ENCODE measurements around the gene MDH1B. TPM values are rescaled to one million over a fixed set of nuclear protein-coding genes. Genes with fewer than 3 reads are reported as not detected.

The MDH1B gene
- total RNA-seq, 1 donor from 2014 or later: not detected

DNA sequence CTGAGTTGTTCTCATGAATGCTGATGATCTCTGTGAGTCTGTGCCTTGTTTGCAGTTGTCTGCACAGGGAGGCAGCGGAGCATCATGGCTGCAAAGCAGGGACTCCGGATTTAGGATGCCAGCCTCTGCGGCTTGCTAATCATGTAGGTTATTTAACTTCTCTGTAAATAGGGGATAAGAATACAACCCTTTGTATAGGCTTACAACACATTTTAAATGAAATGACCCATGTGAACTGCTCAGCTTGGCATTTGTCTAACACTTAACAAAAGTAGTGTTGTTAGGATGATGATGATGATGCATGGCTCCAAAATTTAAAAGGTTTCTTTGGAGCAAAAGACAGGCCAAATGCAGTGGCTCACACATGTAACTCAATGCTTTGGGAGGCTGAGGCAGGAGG lies 66.3 kb downstream of the MDH1B start:
- DNase-seq (ENCODE audit: low read depth in 2 of 2): no peak

DNA sequence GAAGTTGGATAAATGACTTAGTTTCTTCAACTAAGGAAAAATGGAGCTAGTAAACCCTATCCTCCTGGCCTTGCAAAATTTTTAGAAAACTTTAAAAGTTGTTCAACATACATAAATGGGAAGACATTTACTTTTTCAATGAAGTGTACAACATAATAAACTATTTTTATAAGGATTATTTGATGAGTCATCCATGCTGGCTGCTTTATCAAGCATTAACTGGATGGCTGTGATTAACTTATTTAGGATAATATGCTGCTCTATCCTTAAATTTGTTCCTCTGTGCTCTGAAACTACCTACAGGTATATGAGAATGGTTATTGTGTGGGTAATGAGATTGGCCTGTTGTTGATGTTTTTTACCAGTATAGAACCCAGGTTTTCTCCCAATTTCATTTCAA lies 68.2 kb downstream of the MDH1B start:
- no peak for DNase-seq (ENCODE audit: low read depth in 2 of 2)

DNA sequence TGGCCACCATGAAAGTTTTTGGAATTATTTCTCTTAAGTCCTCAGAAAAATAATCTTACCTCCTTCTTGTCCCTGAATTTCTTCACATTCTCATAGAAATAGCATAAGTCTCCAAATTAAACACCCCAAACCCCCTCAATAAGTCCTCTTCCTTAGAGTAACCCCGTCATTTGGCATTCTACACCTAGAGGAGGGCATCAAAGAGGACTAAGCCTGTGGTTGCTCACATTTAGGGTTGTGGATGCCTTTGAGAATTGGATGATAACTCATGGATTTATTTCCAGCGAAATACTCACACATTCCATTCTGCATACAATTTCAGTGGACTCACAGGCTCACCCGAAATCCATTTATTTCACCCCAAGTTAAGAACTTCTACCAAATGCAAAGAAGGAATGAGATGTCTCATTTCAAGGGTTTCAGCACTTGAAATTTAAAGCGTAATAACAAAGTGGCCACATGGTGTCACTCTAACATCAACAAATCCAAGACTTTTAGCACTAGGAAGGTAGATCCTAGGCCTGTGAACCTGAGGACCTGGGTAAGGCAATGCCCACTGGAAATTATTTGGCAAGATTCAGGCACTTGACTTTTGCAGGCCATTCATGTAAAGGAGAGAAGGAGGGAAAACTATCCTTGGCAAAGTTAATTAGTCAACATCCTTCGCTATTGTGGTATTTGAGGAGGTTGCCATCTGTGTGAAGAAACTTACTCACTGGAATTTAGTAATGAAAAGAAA lies 71.6 kb downstream of the MDH1B start:
- DNase-seq (ENCODE audit: low read depth in 2 of 2): peak; percentile 67 to 74

- DNase-seq (ENCODE audit: low read depth in 2 of 2): no peak
Observed at GRCh38 chr2:206692971-206693370, 72.2 kb downstream of the MDH1B start.

GRCh38 chr2:206688990-206689389 lies 76.1 kb downstream of the MDH1B start:
- no peak for DNase-seq (ENCODE audit: low read depth in 2 of 2)

DNA sequence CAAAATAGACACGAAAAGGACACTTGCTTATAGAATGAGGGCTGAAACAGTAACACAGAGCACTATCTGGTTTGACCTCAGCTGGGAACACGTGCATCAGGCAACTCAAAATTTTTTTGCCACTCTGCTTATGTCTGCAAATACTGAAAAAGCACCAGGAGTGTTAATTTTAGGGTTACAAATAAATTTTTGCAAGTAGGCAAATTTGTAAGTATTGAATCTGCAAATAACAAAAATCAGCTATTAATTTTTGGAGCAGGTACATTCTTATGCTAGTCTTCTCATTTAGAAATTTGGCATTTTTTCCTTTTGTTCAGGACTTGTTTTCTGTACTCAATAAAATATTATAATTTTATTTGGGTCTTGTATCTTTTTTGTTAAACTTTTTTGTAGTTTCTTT lies 76.7 kb downstream of the MDH1B start:
- DNase-seq (ENCODE audit: low read depth in 2 of 2): no peak

Other genes starting within 250 kb of the MDH1B start
- gene FAM237A, start 122.8 kb downstream of the MDH1B start, total RNA-seq: not detected in 2 replicates
- gene DYTN, start 46.9 kb downstream of the MDH1B start, total RNA-seq: not detected in 2 replicates
- gene FASTKD2, start 278 bp upstream of the MDH1B start, total RNA-seq: 21.1 and 27.6 TPM in 2 replicates
- not detected in 2 replicates for gene CPO, start 174.2 kb upstream of the MDH1B start, total RNA-seq